HUES48 (cell line): ENCODE measurements around the gene VASH2.
"Not testable (repeated sequence)": the region's sequence is repeated elsewhere in the genome, so short reads cannot be mapped to it uniquely, and the experiment has no call there.

Experiments
- H3K27ac ChIP-seq: one replicate; pipeline ENCODE4 v1.7.0; 2013; ENCODE audit warnings: low read depth, low read length, inconsistent platforms
- H3K27me3 ChIP-seq: 2 replicates; pipeline ENCODE4 v1.6.1; 2013; ENCODE audit warnings: mild to moderate bottlenecking, low read length; ENCODE audit not compliant: control insufficient read depth, insufficient read depth
- H3K36me3 ChIP-seq: 2 replicates; pipeline ENCODE4 v1.6.1; 2013; ENCODE audit warnings: low read length; ENCODE audit not compliant: control insufficient read depth, insufficient read depth
- H3K4me1 ChIP-seq: 2 replicates; pipeline ENCODE4 v1.6.1; 2013; ENCODE audit warnings: mild to moderate bottlenecking, low read length; ENCODE audit not compliant: control insufficient read depth, insufficient read depth
- H3K4me3 ChIP-seq: 2 replicates; pipeline ENCODE4 v1.5.1; 2013; ENCODE audit warnings: mild to moderate bottlenecking, low read depth, low read length
- H3K9ac ChIP-seq: 2 replicates; pipeline ENCODE4 v1.6.1; 2013; ENCODE audit warnings: mild to moderate bottlenecking, low read depth, low read length, moderate library complexity
- H3K9me3 ChIP-seq: 2 replicates; pipeline ENCODE4 v1.6.1; 2013; ENCODE audit warnings: low read length; ENCODE audit not compliant: control insufficient read depth, insufficient read depth

VASH2 gene

GRCh38 chr1:212981571-212982328 is 31.4 kb downstream of the VASH2 start:
- H3K27ac ChIP-seq: peak overlapping the region; percentile 14
- H3K4me3 ChIP-seq: no peak overlapping the region
- H3K27me3 ChIP-seq: no peaks in the 10 kb centered on the region
- H3K36me3 ChIP-seq: peaks cover 86% of the 10 kb centered on the region
- H3K4me1 ChIP-seq: peaks cover 30% of the 10 kb centered on the region
- H3K9me3 ChIP-seq: no peaks in the 10 kb centered on the region
- no peak overlapping the region for H3K9ac ChIP-seq

- Histone ChIP-seq H3K27me3 (no peaks in the 10 kb centered on the region), H3K4me3 (no peak overlapping the region), H3K9ac (no peak overlapping the region), H3K27ac (no peak overlapping the region), H3K9me3 (no peaks in the 10 kb centered on the region), H3K36me3 (peaks cover 84% of the 10 kb centered on the region), H3K4me1 (peaks cover 30% of the 10 kb centered on the region)
These were observed 32.2 kb downstream of the VASH2 start for GRCh38 chr1:212982430-212983152.

GRCh38 chr1:212983482-212983881 is 33.1 kb downstream of the VASH2 start:
- H3K27ac ChIP-seq: no peak overlapping the region

DNA sequence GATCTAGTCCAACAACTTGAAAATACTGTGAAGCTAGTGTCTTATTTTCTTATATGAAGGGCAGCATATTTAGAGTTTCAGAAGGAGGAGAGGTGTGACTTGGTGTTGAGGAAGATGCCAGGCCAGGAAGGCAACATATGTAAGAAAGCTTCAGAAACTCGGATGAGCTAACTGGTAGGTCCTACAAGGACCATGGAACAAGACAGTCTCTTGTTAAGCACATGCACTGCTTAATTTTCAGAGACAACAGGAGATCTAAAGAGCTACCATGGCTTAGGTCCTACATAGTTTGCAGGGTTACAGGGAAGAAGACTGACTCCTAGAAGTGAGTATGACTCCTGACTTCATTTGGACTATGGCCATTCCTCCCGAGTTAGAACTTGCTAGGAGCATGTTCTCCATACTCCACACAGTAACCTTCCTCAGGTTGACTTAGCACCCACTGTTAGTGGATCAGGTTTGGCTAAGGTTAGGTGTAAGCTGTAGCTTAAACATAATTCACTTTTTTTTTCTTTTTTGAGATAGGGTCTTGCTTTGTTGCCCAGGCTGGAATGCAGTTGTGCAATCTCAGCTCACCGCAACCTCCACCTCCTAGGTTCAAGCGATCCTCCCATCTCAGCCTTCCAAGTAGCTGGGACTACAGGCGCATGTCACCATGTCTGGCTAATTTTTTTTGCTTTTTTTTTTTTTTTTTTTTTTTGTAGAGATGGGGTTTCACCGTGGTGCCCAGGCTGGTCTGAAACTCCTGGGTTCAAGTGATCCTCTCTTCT is 34.4 kb downstream of the VASH2 start:
- H3K4me1 ChIP-seq: peaks cover 18% of the 10 kb centered on the region
- no peaks in the 10 kb centered on the region for H3K9me3 ChIP-seq
- H3K36me3 ChIP-seq: peaks cover 84% of the 10 kb centered on the region
- H3K27me3 ChIP-seq: no peaks in the 10 kb centered on the region
- H3K4me3 ChIP-seq: no peak overlapping the region
- no peak overlapping the region for H3K9ac ChIP-seq
- H3K27ac ChIP-seq: no peak overlapping the region

More at GRCh38 chr1:212983482-212983881, 33.1 kb downstream of the VASH2 start:
- Histone ChIP-seq H3K9ac (no peak overlapping the region), H3K4me1 (peaks cover 30% of the 10 kb centered on the region), H3K36me3 (peaks cover 84% of the 10 kb centered on the region), H3K4me3 (no peak overlapping the region), H3K9me3 (no peaks in the 10 kb centered on the region), H3K27me3 (no peaks in the 10 kb centered on the region)

DNA sequence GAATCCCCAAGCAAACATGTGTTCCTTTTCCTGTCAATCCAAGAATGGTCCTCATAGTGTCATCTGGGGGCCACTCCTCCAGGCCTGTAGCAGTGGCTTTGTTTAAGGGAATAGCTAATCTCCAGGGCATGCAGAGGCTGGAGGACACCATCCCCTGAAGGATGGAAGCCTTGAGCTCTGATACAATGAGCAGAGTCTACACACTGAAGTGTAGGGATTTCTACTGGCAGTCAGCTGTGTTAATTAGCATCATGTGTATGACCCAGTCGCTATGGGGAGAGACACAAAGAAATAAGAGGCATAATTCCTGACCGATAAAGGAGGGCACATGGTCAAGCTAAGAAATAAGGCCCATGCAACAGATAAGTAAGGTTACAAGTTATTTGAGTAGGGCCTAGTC is 36.2 kb downstream of the VASH2 start:
- no peak overlapping the region for H3K27ac ChIP-seq
- H3K4me1 ChIP-seq: no peaks in the 10 kb centered on the region; the same call in 1 of the 2 replicates
- H3K9ac ChIP-seq: no peak overlapping the region
- no peak overlapping the region for H3K4me3 ChIP-seq
- no peaks in the 10 kb centered on the region for H3K27me3 ChIP-seq
- no peaks in the 10 kb centered on the region for H3K9me3 ChIP-seq
- H3K36me3 ChIP-seq: peaks cover 84% of the 10 kb centered on the region

DNA sequence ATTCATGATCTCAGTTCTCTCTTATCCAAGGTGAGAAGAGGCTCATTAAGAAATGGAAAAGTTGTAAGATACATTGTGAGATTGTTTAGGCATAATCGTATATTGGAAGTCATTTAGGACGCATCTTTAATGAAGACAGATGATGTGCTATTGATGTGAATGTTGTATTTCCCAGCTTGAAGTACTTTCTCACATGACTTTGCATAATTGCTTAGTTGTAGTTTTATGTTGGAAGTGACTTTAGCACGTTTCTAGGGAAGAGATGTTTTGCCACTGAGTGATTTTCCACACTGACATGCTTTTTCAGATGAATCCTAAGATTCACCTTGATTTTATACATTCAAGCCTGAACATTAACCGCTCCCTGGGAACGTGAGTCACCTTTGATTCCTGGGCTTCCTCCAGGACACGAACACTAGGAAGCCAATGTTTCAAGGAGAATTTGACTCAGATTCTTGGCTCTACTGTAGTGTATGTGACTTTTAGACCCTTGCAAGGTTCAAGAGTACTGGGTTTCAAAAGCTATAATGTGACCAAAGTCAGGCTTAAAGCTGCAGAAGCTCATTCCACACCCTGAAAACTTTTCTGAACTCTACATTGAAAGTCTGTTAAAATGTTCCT is 37.5 kb downstream of the VASH2 start:
- H3K9me3 ChIP-seq: no peaks in the 10 kb centered on the region
- H3K27me3 ChIP-seq: no peaks in the 10 kb centered on the region
- peaks cover 90% of the 10 kb centered on the region for H3K36me3 ChIP-seq
- no peaks in the 10 kb centered on the region; the same call in 1 of the 2 replicates for H3K4me1 ChIP-seq
- H3K27ac ChIP-seq: no peak overlapping the region
- no peak overlapping the region for H3K9ac ChIP-seq
- H3K4me3 ChIP-seq: no peak overlapping the region

- peak overlapping the region; percentile 11 for H3K27ac ChIP-seq
- no peak overlapping the region for H3K9ac ChIP-seq
- H3K27me3 ChIP-seq: no peaks in the 10 kb centered on the region
- no peak overlapping the region for H3K4me3 ChIP-seq
- H3K36me3 ChIP-seq: peaks cover 84% of the 10 kb centered on the region
- peaks cover 8% of the 10 kb centered on the region; the same call in 1 of the 2 replicates for H3K4me1 ChIP-seq
- no peaks in the 10 kb centered on the region for H3K9me3 ChIP-seq
These were observed 39.9 kb downstream of the VASH2 start for GRCh38 chr1:212990276-212990675.

DNA sequence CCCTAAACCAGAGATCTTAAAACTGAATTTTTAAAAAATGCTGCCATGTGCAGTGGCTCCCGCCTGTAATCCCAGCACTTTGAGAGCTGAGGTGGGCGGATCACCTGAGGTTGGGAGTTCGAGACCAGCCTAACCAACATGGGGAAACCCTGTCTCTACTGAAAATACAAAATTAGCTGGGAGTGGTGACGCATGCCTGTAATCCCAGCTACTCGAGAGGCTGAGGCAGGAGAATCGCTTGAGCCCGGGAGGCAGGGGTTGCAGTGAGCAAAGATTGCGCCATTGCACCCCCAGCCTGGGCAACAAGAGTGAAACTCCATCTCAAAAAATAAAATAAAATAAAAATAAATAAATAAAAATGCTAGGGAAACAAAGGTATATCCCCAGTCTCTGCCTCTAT is 43.6 kb downstream of the VASH2 start:
- H3K9me3 ChIP-seq, H3K27me3 ChIP-seq, H3K4me1 ChIP-seq, H3K27ac ChIP-seq, H3K4me3 ChIP-seq, H3K9ac ChIP-seq: not testable (repeated sequence)
- H3K36me3 ChIP-seq: peaks cover 75% of the 10 kb centered on the region

DNA sequence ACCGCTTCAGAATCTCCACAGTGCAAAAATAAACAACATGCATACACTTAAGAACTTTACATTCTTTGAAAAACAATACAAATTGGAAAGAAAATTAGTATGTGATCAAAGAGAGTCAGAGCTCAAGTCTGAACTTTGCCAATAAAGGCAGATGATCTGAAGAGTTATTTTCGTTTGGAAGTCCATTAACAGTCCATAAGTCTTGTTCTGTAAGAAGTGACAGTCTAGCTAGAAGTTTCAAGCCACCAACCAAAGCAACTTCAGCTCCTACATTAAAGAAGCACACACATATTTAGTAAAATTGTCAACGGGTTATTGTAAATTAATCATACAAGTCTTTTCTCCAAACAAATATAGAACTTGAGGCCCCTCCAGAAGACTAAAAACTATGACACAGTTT is 44.6 kb downstream of the VASH2 start:
- peaks cover 9% of the 10 kb centered on the region; the same call in 1 of the 2 replicates for H3K4me1 ChIP-seq
- H3K9ac ChIP-seq: no peak overlapping the region
- H3K4me3 ChIP-seq: no peak overlapping the region
- H3K27me3 ChIP-seq: no peaks in the 10 kb centered on the region
- H3K36me3 ChIP-seq: peaks cover 75% of the 10 kb centered on the region
- H3K27ac ChIP-seq: peak overlapping the region; percentile 53
- H3K9me3 ChIP-seq: no peaks in the 10 kb centered on the region

DNA sequence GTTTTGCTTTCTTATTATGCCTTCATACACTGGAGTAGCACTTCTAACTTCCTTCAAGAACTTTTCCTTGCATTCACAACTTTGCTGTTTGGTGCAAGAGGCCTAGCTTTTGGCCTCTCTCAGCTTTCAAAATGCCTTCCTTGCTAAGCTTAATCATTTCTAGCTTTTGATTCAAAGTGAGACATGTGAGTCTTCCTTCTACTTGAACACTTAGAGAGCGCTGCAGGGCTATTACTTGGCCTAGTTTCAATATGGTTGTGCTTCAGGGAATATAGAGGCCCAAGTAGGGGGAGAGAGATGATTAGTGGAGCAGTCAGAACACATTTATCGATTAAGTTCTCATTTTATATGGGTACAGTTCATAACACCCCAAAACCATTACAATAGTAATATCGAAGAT is 52.9 kb downstream of the VASH2 start:
- H3K4me3 ChIP-seq: no peak overlapping the region
- H3K4me1 ChIP-seq: no peaks in the 10 kb centered on the region
- H3K27ac ChIP-seq: no peak overlapping the region
- H3K9me3 ChIP-seq: no peaks in the 10 kb centered on the region
- no peaks in the 10 kb centered on the region for H3K27me3 ChIP-seq
- no peak overlapping the region for H3K9ac ChIP-seq
- peaks cover 89% of the 10 kb centered on the region for H3K36me3 ChIP-seq
